ENCODE measurements around the gene GLOD4.
"Not testable (repeated sequence)": the region's sequence is repeated elsewhere in the genome, so short reads cannot be mapped to it uniquely, and the experiment has no call there.

The GLOD4 gene

DNA sequence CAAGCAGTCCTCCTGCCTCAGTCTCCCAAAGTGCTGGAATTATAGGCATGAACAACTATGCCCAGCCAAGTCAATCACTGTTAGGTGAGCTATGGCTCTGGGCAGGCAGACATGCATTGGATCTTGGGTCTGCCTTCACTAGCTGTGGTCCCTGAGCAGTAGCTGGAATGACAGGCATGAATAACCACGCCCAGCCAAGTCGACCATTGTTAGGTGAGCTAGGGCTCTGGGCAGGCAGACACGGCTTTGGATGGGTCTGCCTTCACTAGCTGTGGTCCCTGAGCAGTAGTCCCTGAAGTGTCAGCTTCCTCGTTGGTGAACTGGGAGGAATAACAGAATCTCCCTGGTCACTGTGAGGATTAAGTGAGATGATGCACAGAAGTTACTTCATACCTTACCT lies 6.5 kb upstream of the GLOD4 start:
- DNase-seq (ENCODE audit: low read depth) = no peak
- H3K4me3 ChIP-seq (ENCODE audit: low read depth, low read length) = no peak overlapping the region
- TF ChIP-seq, protein P1, sequence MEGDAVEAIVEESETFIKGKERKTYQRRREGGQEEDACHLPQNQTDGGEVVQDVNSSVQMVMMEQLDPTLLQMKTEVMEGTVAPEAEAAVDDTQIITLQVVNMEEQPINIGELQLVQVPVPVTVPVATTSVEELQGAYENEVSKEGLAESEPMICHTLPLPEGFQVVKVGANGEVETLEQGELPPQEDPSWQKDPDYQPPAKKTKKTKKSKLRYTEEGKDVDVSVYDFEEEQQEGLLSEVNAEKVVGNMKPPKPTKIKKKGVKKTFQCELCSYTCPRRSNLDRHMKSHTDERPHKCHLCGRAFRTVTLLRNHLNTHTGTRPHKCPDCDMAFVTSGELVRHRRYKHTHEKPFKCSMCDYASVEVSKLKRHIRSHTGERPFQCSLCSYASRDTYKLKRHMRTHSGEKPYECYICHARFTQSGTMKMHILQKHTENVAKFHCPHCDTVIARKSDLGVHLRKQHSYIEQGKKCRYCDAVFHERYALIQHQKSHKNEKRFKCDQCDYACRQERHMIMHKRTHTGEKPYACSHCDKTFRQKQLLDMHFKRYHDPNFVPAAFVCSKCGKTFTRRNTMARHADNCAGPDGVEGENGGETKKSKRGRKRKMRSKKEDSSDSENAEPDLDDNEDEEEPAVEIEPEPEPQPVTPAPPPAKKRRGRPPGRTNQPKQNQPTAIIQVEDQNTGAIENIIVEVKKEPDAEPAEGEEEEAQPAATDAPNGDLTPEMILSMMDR (IDR thresholded peaks at IDR 0.05; ENCODE audit: low read depth, low read length, missing control alignments) = no peak

DNA sequence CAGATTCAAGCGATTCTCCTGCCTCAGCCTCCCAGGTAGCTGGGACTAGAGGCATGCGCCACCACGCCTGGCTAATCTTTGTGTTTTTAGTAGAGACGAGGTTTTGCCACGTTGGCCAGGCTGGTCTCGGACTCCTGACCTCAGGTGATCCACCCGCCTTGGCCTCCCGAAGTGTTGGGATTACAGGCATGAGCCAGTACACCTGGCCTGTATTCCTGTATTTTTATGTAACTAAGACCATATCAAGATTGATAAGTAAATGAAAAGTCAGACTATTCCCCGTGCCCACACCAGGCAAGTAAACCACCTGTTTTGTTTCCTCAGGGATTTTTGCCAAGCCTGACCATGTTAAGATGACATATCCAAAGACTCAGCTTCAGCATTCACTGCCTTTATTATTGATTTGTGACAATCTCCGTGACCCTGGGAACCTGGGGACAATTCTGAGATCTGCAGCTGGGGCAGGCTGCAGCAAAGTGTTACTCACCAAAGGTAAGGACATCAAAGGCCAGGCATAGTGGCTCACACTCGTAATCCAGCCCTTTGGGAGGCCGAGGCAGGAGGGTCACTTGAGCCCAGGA lies 5.7 kb upstream of the GLOD4 start:
- TF ChIP-seq, protein P1 (IDR thresholded peaks at IDR 0.05; ENCODE audit: low read depth, low read length, missing control alignments) = no peak
- DNase-seq (ENCODE audit: low read depth) = no peak
- no peak overlapping the region for H3K4me3 ChIP-seq (ENCODE audit: low read depth, low read length)

DNA sequence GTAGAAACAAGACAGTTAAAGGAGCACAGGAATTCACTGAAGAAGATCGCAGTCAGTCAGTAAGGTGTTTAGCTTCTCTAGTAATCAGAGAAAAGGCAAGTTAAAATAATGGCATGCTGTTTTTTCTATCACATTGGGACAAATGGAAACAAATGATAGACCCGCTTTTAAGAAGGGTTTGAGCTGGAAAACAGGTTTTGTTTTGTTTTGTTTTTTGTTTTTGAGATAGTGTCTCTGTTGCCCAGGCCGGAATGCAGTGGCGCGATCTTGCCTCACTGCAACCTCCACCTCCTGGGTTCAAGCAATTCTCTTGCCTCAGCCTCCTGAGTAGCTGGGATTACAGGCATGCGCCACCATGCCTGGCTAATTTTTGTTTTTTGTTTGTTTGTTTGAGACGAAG lies 3.8 kb upstream of the GLOD4 start:
- DNase-seq (ENCODE audit: low read depth); H3K4me3 ChIP-seq (ENCODE audit: low read depth, low read length): not testable (repeated sequence)

DNA sequence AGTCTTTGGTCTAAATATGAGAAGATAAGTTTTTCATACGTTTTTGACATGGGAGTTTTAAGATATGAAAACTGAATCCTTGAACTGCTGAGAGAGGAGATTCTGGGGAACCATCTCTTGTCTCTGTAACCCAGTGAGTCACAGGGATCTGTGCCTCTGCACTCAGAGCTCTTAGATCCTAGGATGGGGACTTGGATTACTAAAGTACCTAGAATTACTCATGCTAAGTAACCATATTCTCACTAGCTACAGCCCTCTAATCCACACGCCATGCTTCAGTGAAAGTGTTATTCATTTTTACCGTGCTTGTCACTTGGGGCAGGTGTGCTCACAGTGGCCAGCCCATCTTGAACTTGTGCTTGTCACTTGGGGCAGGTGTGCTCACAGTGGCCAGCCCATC lies 2.1 kb upstream of the GLOD4 start:
- no peak overlapping the region for H3K4me3 ChIP-seq (ENCODE audit: low read depth, low read length)
- TF ChIP-seq, protein P1 (IDR thresholded peaks at IDR 0.05; ENCODE audit: low read depth, low read length, missing control alignments) = no peak
- no peak for DNase-seq (ENCODE audit: low read depth)

DNA sequence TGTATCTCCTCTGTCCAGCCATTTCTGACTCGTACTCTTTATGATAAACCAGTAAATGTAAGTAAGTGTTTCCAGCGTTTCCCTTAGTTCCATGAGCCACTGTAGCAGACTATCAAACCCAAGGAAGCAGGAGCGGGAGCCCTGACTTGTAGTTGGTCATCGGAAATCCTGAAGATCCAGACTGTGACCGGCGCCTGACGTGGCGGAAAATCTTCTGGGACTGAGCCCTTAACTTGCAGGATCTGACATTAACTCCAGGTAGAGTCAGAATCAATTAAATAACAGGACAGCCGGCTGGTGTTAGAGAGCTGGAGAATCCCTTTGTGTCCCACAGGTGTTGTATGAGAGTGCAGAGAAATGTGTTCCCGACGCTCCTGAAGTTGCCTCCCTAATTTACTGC lies 4.0 kb downstream of the GLOD4 start:
- H3K4me3 ChIP-seq (ENCODE audit: low read depth, low read length) = no peak overlapping the region
- TF ChIP-seq, protein P1 (IDR thresholded peaks at IDR 0.05; ENCODE audit: low read depth, low read length, missing control alignments) = no peak
- no peak for DNase-seq (ENCODE audit: low read depth)

DNA sequence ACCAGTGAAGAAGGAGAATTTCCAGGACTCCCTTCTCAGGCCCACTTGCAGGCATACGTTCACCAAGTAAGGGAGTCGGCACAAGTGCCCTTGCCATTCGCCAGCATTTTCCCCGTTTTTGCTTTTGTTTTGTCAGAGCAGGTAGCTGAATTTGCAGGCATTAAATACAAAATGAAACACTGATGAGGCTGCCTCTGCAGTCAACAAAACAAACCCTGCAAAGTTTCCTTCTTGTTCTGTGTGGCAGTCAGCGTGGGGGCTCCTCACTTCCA lies 7.8 kb downstream of the GLOD4 start:
- no peak for DNase-seq (ENCODE audit: low read depth)
- TF ChIP-seq, protein P1 (IDR thresholded peaks at IDR 0.05; ENCODE audit: low read depth, low read length, missing control alignments) = no peak
- H3K4me3 ChIP-seq (ENCODE audit: low read depth, low read length) = no peak overlapping the region

DNA sequence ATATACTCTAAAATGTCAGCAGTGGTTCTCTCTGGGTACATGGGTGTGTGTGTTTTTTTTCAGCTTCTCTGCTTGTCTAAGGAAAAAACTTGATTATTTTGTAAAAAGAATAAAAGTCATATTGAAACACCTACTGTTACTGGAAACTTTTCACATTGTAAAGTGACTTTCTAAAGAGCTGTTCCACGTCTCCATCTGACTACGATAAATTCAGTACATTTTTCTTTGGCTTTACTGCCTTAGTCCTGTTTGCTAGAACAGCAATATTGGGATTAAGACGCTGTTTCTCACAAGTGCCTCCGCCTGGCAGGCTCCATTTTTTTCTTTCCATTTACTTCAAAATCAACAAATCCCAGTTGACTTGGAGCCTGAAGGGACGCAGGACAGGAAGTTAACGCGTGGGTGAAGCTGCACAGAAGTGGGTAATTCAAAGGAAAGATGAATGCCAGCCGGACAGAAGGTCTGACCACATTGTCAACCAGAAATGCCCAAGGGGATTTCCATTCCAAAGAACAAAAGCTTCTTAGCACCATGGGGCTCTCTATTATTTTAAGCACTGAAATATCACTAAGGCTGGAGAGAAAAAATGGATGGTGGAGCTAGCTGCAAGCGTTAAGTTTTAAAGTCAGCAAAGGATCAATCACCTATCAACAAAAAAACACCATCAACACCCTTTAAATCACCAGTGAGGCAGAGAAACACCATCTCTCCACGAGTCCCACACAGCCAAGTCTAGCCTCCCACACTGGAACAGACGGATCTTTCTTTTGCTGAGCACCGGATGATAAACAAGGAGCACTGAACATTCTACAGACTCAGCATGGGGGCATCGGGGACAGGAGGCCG lies 8.4 kb downstream of the GLOD4 start:
- TF ChIP-seq, protein P1 (IDR thresholded peaks at IDR 0.05; ENCODE audit: low read depth, low read length, missing control alignments) = no peak
- H3K4me3 ChIP-seq (ENCODE audit: low read depth, low read length) = no peak overlapping the region
- no peak for DNase-seq (ENCODE audit: low read depth)
